Spleen (tissue), 7 donors: ENCODE results near the gene PANX2.

ENCODE experiments used
- CTCF ChIP-seq, 11 experiments: fragments of 200-600 bp in 7 of 11; fragments of 450-650 bp in 4 of 11; sonication (generic) in 4 of 11; IDR thresholded peaks in 8 of 11; conservative IDR thresholded peaks in 3 of 11; 1 replicate in 7 of 11; 2 replicates in 4 of 11; pipeline versions ENCODE4 v1.4.0 to v1.8.0; 2016 to 2021; ENCODE audit warnings: antibody characterized with exemption in 11 of 11, inconsistent platforms in 4 of 11, mild to moderate bottlenecking in 1 of 11
- POLR2A ChIP-seq, 3 donors: fragments of 450-650 bp; IDR thresholded peaks; one replicate each; pipeline ENCODE4 v1.5.1; 2017; ENCODE audit warnings: antibody characterized with exemption in 3 of 3, mild to moderate bottlenecking in 1 of 3
- POLR2AphosphoS5 ChIP-seq, 3 donors: sonication (generic); formaldehyde crosslinking; IDR thresholded peaks; one replicate each; pipeline ENCODE4 v1.5.1; 2017; ENCODE audit warnings: antibody characterized with exemption in 3 of 3
- donor health status: DM: no; HTN: no; CAD: no; lungs with moderate emphysema.
- donor health status: DM: no; HTN: no; CAD: no.
- donor health status: DM: no; HTN: no; CAD: no.

- no peak for TF ChIP-seq POLR2A (IDR thresholded peaks at IDR 0.05)
- TF ChIP-seq CTCF (IDR thresholded peaks at IDR 0.05 in 8 of 11, conservative IDR thresholded peaks at IDR 0.05 in 3 of 11): no peak
- TF ChIP-seq POLR2AphosphoS5 (IDR thresholded peaks at IDR 0.05): no peak
Observed at GRCh38 chr22:50204571-50204970, 34.0 kb downstream of the PANX2 start.
